H1 (cell line): ENCODE results near the gene PFDN5. TPM values are rescaled to one million over a fixed set of nuclear protein-coding genes. Genes with fewer than 3 reads are reported as not detected.

Experiments
- CTCF ChIA-PET: fragments of 300-600 bp; sonication (Branson Sonifier 250); formaldehyde crosslinking; loops from one replicate; lab custom pipeline; 2021; ENCODE audit not compliant: partially characterized antibody; lab: Charles Lee
- POLR2A ChIA-PET: fragments of 300-600 bp; sonication (Branson Sonifier 250); formaldehyde crosslinking; loops from one replicate; lab custom pipeline; 2021; ENCODE audit warnings: inconsistent platforms; ENCODE audit not compliant: partially characterized antibody; lab: Charles Lee
- DNase-seq, 2 experiments: peaks; one replicate each; pipeline versions ENCODE4 v3.0.0 to v3.0.0-alpha.2; 2010 to 2022; ENCODE audit warnings: low spot score in 2 of 2, low read depth in 1 of 2, mixed read lengths in 1 of 2
- FAIRE-seq: peaks from 2 replicates; lab custom pipeline; 2011; peaks lifted over from hg19 to GRCh38; lab: Jason Lieb, UNC
- H2AFZ ChIP-seq: 2 replicates; pipeline ENCODE4 v1.8.1; 2012; ENCODE audit warnings: low read length, inconsistent platforms
- H2AK5ac ChIP-seq: 2 replicates; pipeline ENCODE4 v1.6.1; 2013; ENCODE audit warnings: low read depth, low read length
- H2BK120ac ChIP-seq: replicated peaks from 2 replicates; pipeline ENCODE3; 2013; ENCODE audit warnings: low read depth, low read length, inconsistent platforms
- H2BK12ac ChIP-seq: 2 replicates; pipeline ENCODE4 v1.6.1; 2013; ENCODE audit warnings: low read depth, low read length
- H2BK15ac ChIP-seq: 2 replicates; pipeline ENCODE4 v1.6.1; 2013; ENCODE audit warnings: low read length
- H2BK20ac ChIP-seq: 2 replicates; pipeline ENCODE4 v1.6.1; 2013; ENCODE audit warnings: low read length
- H2BK5ac ChIP-seq: 2 replicates; pipeline ENCODE4 v1.6.1; 2013; ENCODE audit warnings: low read depth, low read length
- H3K14ac ChIP-seq: 2 replicates; pipeline ENCODE4 v1.6.1; 2013; ENCODE audit warnings: inconsistent platforms; ENCODE audit not compliant: insufficient read length
- H3K18ac ChIP-seq: 2 replicates; pipeline ENCODE4 v1.6.1; 2013; ENCODE audit warnings: low read length; ENCODE audit errors: extremely low read depth
- H3K23ac ChIP-seq: 2 replicates; pipeline ENCODE4 v1.6.1; 2013; ENCODE audit warnings: inconsistent platforms; ENCODE audit not compliant: insufficient read length
- H3K23me2 ChIP-seq: 2 replicates; pipeline ENCODE4 v1.6.1; 2013; ENCODE audit warnings: low read depth, low read length
- H3K27ac ChIP-seq: 2 replicates; pipeline ENCODE4 v1.6.1; 2011; ENCODE audit warnings: low read depth, low read length, inconsistent platforms
- H3K27me3 ChIP-seq, 4 experiments: replicated peaks in 1 of 4; 1 replicate in 1 of 4; 2 replicates in 3 of 4; pipeline versions ENCODE4 v1.6.1 to v1.8.1; 2011 to 2013; ENCODE audit warnings: low read length in 3 of 4, mild to moderate bottlenecking in 3 of 4, inconsistent platforms in 2 of 4, mixed read lengths in 2 of 4, moderate library complexity in 1 of 4; ENCODE audit not compliant: control insufficient read depth in 3 of 4, insufficient read depth in 3 of 4; ENCODE audit errors: extremely low read depth in 1 of 4
- H3K36me3 ChIP-seq, 4 experiments: 2 replicates each; pipeline versions ENCODE4 v1.6.1 to v1.8.1; 2011 to 2013; ENCODE audit warnings: mild to moderate bottlenecking in 4 of 4, low read length in 3 of 4, moderate library complexity in 2 of 4, control low read depth in 1 of 4, inconsistent platforms in 1 of 4; ENCODE audit not compliant: insufficient read depth in 4 of 4, control insufficient read depth in 2 of 4
- H3K4ac ChIP-seq: replicated peaks from 2 replicates; pipeline ENCODE3; 2013; ENCODE audit warnings: low read length, low read depth, mixed read lengths, inconsistent platforms; ENCODE audit not compliant: insufficient read length
- H3K4me1 ChIP-seq, 4 experiments: replicated peaks in 1 of 4; 1 replicate in 1 of 4; 2 replicates in 3 of 4; pipeline versions ENCODE4 v1.6.1 to v1.8.1; 2011 to 2013; ENCODE audit warnings: low read length in 3 of 4, inconsistent platforms in 2 of 4, mixed read lengths in 1 of 4; ENCODE audit not compliant: insufficient read depth in 4 of 4, control insufficient read depth in 3 of 4
- H3K4me2 ChIP-seq, 2 experiments: 2 replicates each; pipeline versions ENCODE4 v1.6.1 to v1.8.1; 2011 to 2013; ENCODE audit warnings: low read depth in 2 of 2, low read length in 2 of 2, control low read depth in 1 of 2, inconsistent platforms in 1 of 2, mild to moderate bottlenecking in 1 of 2; ENCODE audit not compliant: insufficient read depth in 1 of 2
- H3K4me3 ChIP-seq, 4 experiments: fragments of 200-600, 300-600 bp in 1 of 4; sonication (generic), shearing (Covaris generic), sonication (Bioruptor Twin) in 1 of 4; 2 replicates each; pipeline versions ENCODE4 v1.5.1 to v1.8.1; 2011 to 2016; ENCODE audit warnings: low read length in 4 of 4, low read depth in 3 of 4, control low read depth in 2 of 4, inconsistent platforms in 2 of 4, mild to moderate bottlenecking in 2 of 4, mixed read lengths in 1 of 4, moderate library complexity in 1 of 4; ENCODE audit not compliant: insufficient read depth in 2 of 4; ENCODE audit errors: extremely low read depth in 1 of 4
- H3K56ac ChIP-seq: replicated peaks from 2 replicates; pipeline ENCODE3; 2013; ENCODE audit warnings: low read depth, mild to moderate bottlenecking, mixed read lengths, low read length, inconsistent platforms; ENCODE audit not compliant: insufficient read length
- H3K79me1 ChIP-seq: 2 replicates; pipeline ENCODE4 v1.6.1; 2013; ENCODE audit warnings: low read depth, low read length, control low read depth
- H3K79me2 ChIP-seq, 2 experiments: 2 replicates each; pipeline versions ENCODE4 v1.6.1 to v1.8.1; 2012 to 2013; ENCODE audit warnings: low read length in 2 of 2, mild to moderate bottlenecking in 2 of 2, inconsistent platforms in 1 of 2; ENCODE audit not compliant: insufficient read depth in 2 of 2, control insufficient read depth in 1 of 2
- H3K9ac ChIP-seq, 4 experiments: replicated peaks in 1 of 4; 1 replicate in 1 of 4; 2 replicates in 3 of 4; pipeline versions ENCODE4 v1.6.1 to v1.8.1; 2011 to 2013; ENCODE audit warnings: low read depth in 3 of 4, low read length in 3 of 4, control low read depth in 2 of 4, mild to moderate bottlenecking in 2 of 4, moderate library complexity in 2 of 4, inconsistent platforms in 1 of 4; ENCODE audit errors: extremely low read depth in 1 of 4
- H3K9me3 ChIP-seq, 2 experiments: 2 replicates each; pipeline versions ENCODE4 v1.6.1 to v1.8.1; 2012 to 2013; ENCODE audit warnings: mild to moderate bottlenecking in 2 of 2, moderate library complexity in 2 of 2, control low read depth in 1 of 2, inconsistent platforms in 1 of 2, low read depth in 1 of 2, low read length in 1 of 2, mixed read lengths in 1 of 2; ENCODE audit not compliant: insufficient read depth in 2 of 2
- H4K20me1 ChIP-seq, 2 experiments: replicated peaks in 1 of 2; 2 replicates each; pipeline versions ENCODE3 to v1.8.1; 2011 to 2013; ENCODE audit warnings: inconsistent platforms in 2 of 2, low read length in 2 of 2, mild to moderate bottlenecking in 1 of 2; ENCODE audit not compliant: insufficient read depth in 2 of 2, control insufficient read depth in 1 of 2
- H4K5ac ChIP-seq: 2 replicates; pipeline ENCODE4 v1.6.1; 2013; ENCODE audit warnings: low read length, low read depth, mixed read lengths, inconsistent platforms; ENCODE audit not compliant: insufficient read length
- H4K8ac ChIP-seq: 2 replicates; pipeline ENCODE4 v1.8.0; 2013; ENCODE audit warnings: mild to moderate bottlenecking, moderate library complexity, low read length, inconsistent platforms; ENCODE audit not compliant: insufficient read depth; ENCODE audit errors: extremely low read depth
- H4K91ac ChIP-seq: replicated peaks from 2 replicates; pipeline ENCODE3; 2013; ENCODE audit warnings: low read length, mixed read lengths, inconsistent platforms; ENCODE audit not compliant: insufficient read length
- CHD1 ChIP-seq: IDR thresholded peaks from 2 replicates; pipeline ENCODE4 v1.6.1; 2012; ENCODE audit warnings: low read depth, low read length, improper control_type of control experiment
- EZH2 ChIP-seq: fragments of 200-600 bp; sonication (generic); IDR thresholded peaks from 2 replicates; pipeline ENCODE4 v1.7.1; 2012; ENCODE audit warnings: low read depth, mild to moderate bottlenecking, moderate library complexity, low read length, inconsistent platforms; ENCODE audit not compliant: severe bottlenecking
- KDM4A ChIP-seq: IDR thresholded peaks from one replicate; pipeline ENCODE4 v1.7.1; 2012; ENCODE audit warnings: low read depth, mild to moderate bottlenecking, moderate library complexity, low read length, inconsistent platforms; ENCODE audit not compliant: severe bottlenecking
- KDM5A ChIP-seq: fragments of 200-600 bp; IDR thresholded peaks from 2 replicates; pipeline ENCODE4 v1.7.1; 2012; ENCODE audit warnings: mild to moderate bottlenecking, low read length, inconsistent platforms, mixed read lengths
- MAFK ChIP-seq: IDR thresholded peaks from 2 replicates; pipeline ENCODE4 v1.6.1; 2012; ENCODE audit warnings: low read depth, mild to moderate bottlenecking, improper control_type of control experiment, low read length
- PHF8 ChIP-seq: fragments of 200-600 bp; sonication (generic); conservative IDR thresholded peaks from 2 replicates; pipeline ENCODE4 v1.7.1; 2012; ENCODE audit warnings: low read depth, mild to moderate bottlenecking, inconsistent platforms, low read length, moderate library complexity
- POLR2AphosphoS5 ChIP-seq: IDR thresholded peaks from 2 replicates; pipeline ENCODE4 v1.6.1; 2011; ENCODE audit warnings: low read depth, low read length
- RAD21 ChIP-seq, 2 experiments: IDR thresholded peaks in 1 of 2; conservative IDR thresholded peaks in 1 of 2; 2 replicates each; pipeline ENCODE4 v1.6.1; 2011; ENCODE audit warnings: low read depth in 2 of 2, low read length in 2 of 2, improper control_type of control experiment in 1 of 2, inconsistent platforms in 1 of 2, mild to moderate bottlenecking in 1 of 2, moderate library complexity in 1 of 2
- SIN3A ChIP-seq, 2 experiments: IDR thresholded peaks in 1 of 2; conservative IDR thresholded peaks in 1 of 2; 2 replicates each; pipeline ENCODE4 v1.6.1; 2011 to 2012; ENCODE audit warnings: low read length in 2 of 2, improper control_type of control experiment in 1 of 2, low read depth in 1 of 2, mild to moderate bottlenecking in 1 of 2
- SP2 ChIP-seq: IDR thresholded peaks from 2 replicates; pipeline ENCODE4 v1.6.1; 2012; ENCODE audit warnings: mild to moderate bottlenecking, low read length, inconsistent platforms
- SRF ChIP-seq: IDR thresholded peaks from 2 replicates; pipeline ENCODE4 v1.6.1; 2011; ENCODE audit warnings: mild to moderate bottlenecking, low read depth, low read length, moderate library complexity
- SUZ12 ChIP-seq: fragments of 200-600 bp; sonication (generic); IDR thresholded peaks from 2 replicates; pipeline ENCODE4 v1.6.1; 2012; ENCODE audit warnings: mild to moderate bottlenecking, inconsistent platforms, low read length, moderate library complexity, mixed read lengths
- TEAD4 ChIP-seq: IDR thresholded peaks from 2 replicates; pipeline ENCODE4 v1.6.1; 2012; ENCODE audit warnings: low read depth, low read length, inconsistent platforms, mixed read lengths
- WGBS, 2 experiments: shearing (Covaris generic) in 1 of 2; methylation state at CpG; one replicate each; pipeline versions ENCODE4 v1.1.6 to v1.1.7; 2013 to 2015; ENCODE audit warnings: low lambda C conversion rate in 2 of 2, mixed read lengths in 2 of 2, inconsistent platforms in 1 of 2, low coverage in 1 of 2, missing lambda C conversion rate in 1 of 2; ENCODE audit not compliant: insufficient replicate concordance in 2 of 2, insufficient coverage in 1 of 2, insufficient read length in 1 of 2; ENCODE audit errors: extremely low coverage in 1 of 2, missing lambda C conversion rate in 1 of 2; 5-methylcytosine and 5-hydroxymethylcytosine counted together
- polyA plus RNA-seq, 7 experiments: library from polyadenylated mRNA; depleted of rRNA in 3 of 7; stranded (reverse) in 5 of 7; unstranded in 2 of 7; fragments of >200 nt in 5 of 7; fragments of 200-250 nt in 2 of 7; gene quantifications; 1 replicate in 5 of 7; 2 replicates in 1 of 7; 4 replicates in 1 of 7; pipeline versions ENCODE4 v1.2.1 to v1.2.3, GENCODE V29; 2011 to 2013; ENCODE audit warnings: missing spikeins in 2 of 7, mixed read lengths in 2 of 7
- total RNA-seq: library from RNA; stranded (reverse); fragmentation: NEBNext Ultra II Directional; extraction: Animal tissue kit (Norgen Biotek cat#: 25700); gene quantifications from 2 replicates; pipeline ENCODE4 v1.2.1, GENCODE V29; 2021

The PFDN5 gene
- total and polyA plus RNA-seq, 2 of the 8 experiments (the other 6 are each of a cell fraction or from before 2014, with no cell fraction given) = 290 to 630 TPM

DNA sequence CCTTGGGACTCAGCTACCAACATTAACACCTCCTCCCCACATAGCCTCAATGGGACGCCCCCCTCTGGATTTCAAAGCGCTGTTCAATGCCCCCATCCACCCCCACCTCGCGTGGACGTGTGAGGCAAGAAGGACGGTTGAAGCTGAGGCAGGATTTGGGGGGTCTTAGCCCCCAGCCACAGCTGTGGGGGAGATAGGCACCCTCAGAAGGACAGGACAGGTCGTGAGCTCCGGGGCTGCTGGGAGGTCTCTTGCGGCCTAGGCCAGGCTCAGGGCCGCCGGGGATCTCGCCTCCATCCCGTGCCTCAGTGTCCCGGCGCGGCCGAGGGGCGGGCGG, 49.1 kb downstream of the PFDN5 start:
- Histone ChIP-seq H3K23ac (no peak overlapping the region), H2BK120ac (no peak overlapping the region), H3K9ac (no peak overlapping the region), H3K79me1 (no peaks in the 10 kb centered on the region), H2BK15ac (peak overlapping the region; percentile 92; the same call in 1 of the 2 replicates), H3K4me3 (peak overlapping the region; percentile 21 to 80 (median 33); a peak in 7 of 8 replicates), H3K18ac (peak overlapping the region; percentile 76), H2AFZ (peak overlapping the region; percentile 100), H2AK5ac (no peak overlapping the region), H3K27me3 (peaks cover 3 to 13% (median 8%) of the 10 kb centered on the region in 4 experiments; a peak in 4 of 7 replicates), H3K79me2 (no peaks in the 10 kb centered on the region), H3K4ac (peak overlapping the region; percentile 32), H3K27ac (no peak overlapping the region), H3K56ac (no peak overlapping the region), H3K4me2 (peak overlapping the region; percentile 34 to 96), H3K14ac (no peak overlapping the region), H3K4me1 (peaks cover 0 to 15% (median 8%) of the 10 kb centered on the region in 4 experiments; a peak in 5 of 7 replicates), H2BK12ac (no peak overlapping the region), H4K91ac (no peak overlapping the region), H4K8ac (peak overlapping the region; percentile 45; the same call in 1 of the 2 replicates), H2BK5ac (0 out of 2 replicates have a peak overlapping the region, but pooled peaks have one; percentile 13), H3K36me3 (no peaks in the 10 kb centered on the region), H2BK20ac (no peak overlapping the region), H4K20me1 (no peaks in the 10 kb centered on the region), H3K23me2 (peaks cover 3% of the 10 kb centered on the region; the same call in 1 of the 2 replicates), H3K9me3 (no peaks in the 10 kb centered on the region), H4K5ac (no peak overlapping the region)
- no peak for FAIRE-seq
- 7% methylated on average over 6 of the region's 19 CpGs; no CpG with 5 or more reads in 1 of the 2 experiments for WGBS, 2 experiments
- CTCF ChIA-PET = interaction anchor here (0.6 to 21.3 kb wide), 14 partner anchors 8 to 133 kb away, joined by 3 to 381 read pairs (median 5); partner anchors contain the start of genes AAAS, PFDN5, SP1 and SP7
- peak in 1 of 2 experiments; percentile 51 for DNase-seq
- POLR2A ChIA-PET = interaction anchor here (1.0 to 3.6 kb wide), 22 partner anchors 9 to 166 kb away, joined by 3 to 19 read pairs (median 5); partner anchors contain the start of genes AAAS, PFDN5, PRR13 and SP1
- TF ChIP-seq SRF = no peak
- TF ChIP-seq KDM5A = no peak
- no peak for TF ChIP-seq SP2
- TF ChIP-seq CHD1 = no peak
- TF ChIP-seq SIN3A (conservative IDR thresholded peaks at IDR 0.05 in 1 of 2, IDR thresholded peaks at IDR 0.05 in 1 of 2; ENCODE audit: low read depth in 1 of 2, low read length in 2 of 2) = no peak
- no peak for TF ChIP-seq MAFK
- 0 out of 2 replicates have a peak, but pooled peaks have one; percentile 7 for TF ChIP-seq PHF8
- peak; percentile 2 for TF ChIP-seq KDM4A
- no peak for TF ChIP-seq TEAD4
- no peak for TF ChIP-seq EZH2
- no peak for TF ChIP-seq RAD21 (IDR thresholded peaks at IDR 0.05 in 1 of 2, conservative IDR thresholded peaks at IDR 0.05 in 1 of 2; ENCODE audit: low read depth in 2 of 2, low read length in 2 of 2)
- peak; percentile 13; the same call in 1 of the 2 replicates for TF ChIP-seq SUZ12
- no peak for TF ChIP-seq POLR2AphosphoS5
